WTC11 (cell line): ENCODE measurements around the gene UBAP2L. TPM values are rescaled to one million over a fixed set of nuclear protein-coding genes. Genes with fewer than 3 reads are reported as not detected.
A peak's percentile ranks its signal among the peaks of the same experiment; 100 is the strongest.

ENCODE experiments used
- ATAC-seq: fragments of 200-7000 bp; cut with Tn5 transposase; 2 replicates; pipeline ENCODE4 v1.10.0; 2021; ENCODE audit warnings: mild to moderate bottlenecking, moderate library complexity
- CTCF ChIA-PET: fragments of 300-600 bp; sonication (Branson Sonifier 250); formaldehyde crosslinking; loops from one replicate; lab custom pipeline; 2021; ENCODE audit warnings: antibody characterized with exemption; lab: Charles Lee
- POLR2A ChIA-PET: fragments of 350-600 bp; sonication (Branson Sonifier 250); formaldehyde crosslinking; loops from one replicate; lab custom pipeline; 2021; ENCODE audit warnings: antibody characterized with exemption; lab: Charles Lee
- DNase-seq: peaks from one replicate; pipeline ENCODE4 v3.0.0; 2021; ENCODE audit warnings: low spot score
- H3K27ac Mint-ChIP-seq: 2 replicates; pipeline ENCODE4 v1.8.0; 2021; ENCODE audit warnings: mixed read lengths
- H3K27me3 Mint-ChIP-seq: 2 replicates; pipeline ENCODE4 v1.8.0; 2021; ENCODE audit warnings: low read depth, mild to moderate bottlenecking, moderate library complexity, mixed read lengths
- H3K36me3 Mint-ChIP-seq: 2 replicates; pipeline ENCODE4 v1.8.0; 2021; ENCODE audit warnings: mixed read lengths
- H3K4me1 Mint-ChIP-seq: 2 replicates; pipeline ENCODE4 v1.8.0; 2022; ENCODE audit warnings: mixed read lengths
- H3K4me3 Mint-ChIP-seq: 2 replicates; pipeline ENCODE4 v1.8.0; 2021; ENCODE audit warnings: mild to moderate bottlenecking, moderate library complexity, mixed read lengths
- H3K9me3 Mint-ChIP-seq: 2 replicates; pipeline ENCODE4 v1.8.0; 2021; ENCODE audit warnings: mixed read lengths
- ATF2 ChIP-seq: sonication (generic); formaldehyde crosslinking; IDR thresholded peaks from 2 replicates; pipeline ENCODE4 v1.8.1; 2022; ENCODE audit warnings: low read depth, missing genetic modification reagents, borderline replicate concordance
- ATF6 ChIP-seq: sonication (generic); formaldehyde crosslinking; IDR thresholded peaks from 2 replicates; pipeline ENCODE4 v1.8.1; 2023; ENCODE audit warnings: mild to moderate bottlenecking, missing genetic modification reagents
- CREB1 ChIP-seq: sonication (generic); formaldehyde crosslinking; IDR thresholded peaks from 2 replicates; pipeline ENCODE4 v1.8.0; 2023; ENCODE audit warnings: mild to moderate bottlenecking, missing genetic modification reagents
- CTCF ChIP-seq: fragments of 200-600 bp; IDR thresholded peaks from 2 replicates; pipeline ENCODE4 v1.8.0; 2022; ENCODE audit warnings: antibody characterized with exemption
- EMX1 ChIP-seq: fragments of 250-450 bp; sonication (Bioruptor Pico); IDR thresholded peaks from 2 replicates; pipeline ENCODE4 v1.8.0; 2021; ENCODE audit warnings: mild to moderate bottlenecking
- ESRRA ChIP-seq: sonication (generic); formaldehyde crosslinking; IDR thresholded peaks from 2 replicates; pipeline ENCODE4 v1.8.1; 2022; ENCODE audit warnings: mild to moderate bottlenecking, missing genetic modification reagents, borderline replicate concordance
- GABPB1 ChIP-seq: sonication (generic); formaldehyde crosslinking; IDR thresholded peaks from 2 replicates; pipeline ENCODE4 v1.8.1; 2023; ENCODE audit warnings: mild to moderate bottlenecking, missing genetic modification reagents
- HMGA2 ChIP-seq: fragments of 250-450 bp; sonication (Bioruptor Pico); IDR thresholded peaks from 2 replicates; pipeline ENCODE4 v1.4.0; 2021; ENCODE audit warnings: mild to moderate bottlenecking, moderate library complexity
- MYBL2 ChIP-seq: sonication (generic); formaldehyde crosslinking; IDR thresholded peaks from 2 replicates; pipeline ENCODE4 v1.8.1; 2023; ENCODE audit warnings: mild to moderate bottlenecking, moderate library complexity, missing genetic modification reagents
- NFATC4 ChIP-seq: fragments of 250-450 bp; sonication (Bioruptor Pico); IDR thresholded peaks from 2 replicates; pipeline ENCODE4 v1.9.0; 2021; ENCODE audit warnings: mild to moderate bottlenecking
- NFE2L1 ChIP-seq: sonication (generic); formaldehyde crosslinking; IDR thresholded peaks from 2 replicates; pipeline ENCODE4 v1.8.1; 2023; ENCODE audit warnings: missing genetic modification reagents
- NFYB ChIP-seq: sonication (generic); formaldehyde crosslinking; conservative IDR thresholded peaks from 2 replicates; pipeline ENCODE4 v1.8.0; 2022; ENCODE audit warnings: low read depth, missing genetic modification reagents
- PRDM15 ChIP-seq: sonication (generic); formaldehyde crosslinking; IDR thresholded peaks from 2 replicates; pipeline ENCODE4 v1.8.0; 2022; ENCODE audit warnings: missing genetic modification reagents
- PRRX2 ChIP-seq: fragments of 250-450 bp; sonication (Bioruptor Pico); IDR thresholded peaks from 2 replicates; pipeline ENCODE4 v1.8.0; 2021; ENCODE audit warnings: mild to moderate bottlenecking
- ZNF263 ChIP-seq: sonication (generic); formaldehyde crosslinking; IDR thresholded peaks from 2 replicates; pipeline ENCODE4 v1.8.1; 2022; ENCODE audit warnings: low read depth, mild to moderate bottlenecking, moderate library complexity, missing genetic modification reagents
- ZNF317 ChIP-seq: sonication (generic); formaldehyde crosslinking; IDR thresholded peaks from 2 replicates; pipeline ENCODE4 v1.8.1; 2023; ENCODE audit warnings: low read depth, mild to moderate bottlenecking, moderate library complexity, missing genetic modification reagents, borderline replicate concordance
- ZNF416 ChIP-seq: fragments of 250-450 bp; sonication (Bioruptor Pico); IDR thresholded peaks from 2 replicates; pipeline ENCODE4 v1.9.0; 2021; ENCODE audit warnings: mild to moderate bottlenecking, inconsistent platforms
- ZNF512 ChIP-seq: sonication (generic); formaldehyde crosslinking; IDR thresholded peaks from 2 replicates; pipeline ENCODE4 v1.8.1; 2022; ENCODE audit warnings: missing genetic modification reagents, borderline replicate concordance
- total RNA-seq: library from RNA; stranded (reverse); gene quantifications from 3 replicates; pipeline ENCODE4 v1.2.3, GENCODE V29; 2021

Gene UBAP2L
- total RNA-seq, 1 experiment from 2014 or later, result 205 TPM

GRCh38 chr1:154183046-154183915 is 37.5 kb upstream of the UBAP2L start (continued):
- 0 out of 2 replicates have a peak, but pooled peaks have one; percentile 46 for TF ChIP-seq ZNF416 (CRISPR knock-in tag)
- TF ChIP-seq PRRX2, result no peak
- TF ChIP-seq EMX1, result no peak
- peak; percentile 87 for TF ChIP-seq GABPB1 (CRISPR knock-in tag)
- TF ChIP-seq PRDM15 (CRISPR knock-in tag), result peak; percentile 98
- peak; percentile 59 for TF ChIP-seq NFYB (CRISPR knock-in tag)
- TF ChIP-seq ESRRA (CRISPR knock-in tag), result 0 out of 2 replicates have a peak, but pooled peaks have one; percentile 26
- TF ChIP-seq ATF2 (CRISPR knock-in tag), result no peak
- TF ChIP-seq ZNF512 (CRISPR knock-in tag), result no peak
- TF ChIP-seq ATF6 (CRISPR knock-in tag), result no peak
- peak; percentile 80 for TF ChIP-seq CREB1 (CRISPR knock-in tag)
- no peak for TF ChIP-seq ZNF263 (CRISPR knock-in tag)
- TF ChIP-seq HMGA2 (CRISPR knock-in tag), result no peak
- TF ChIP-seq MYBL2 (CRISPR knock-in tag), result peak; percentile 90
- TF ChIP-seq ZNF317 (CRISPR knock-in tag), result no peak
- TF ChIP-seq NFATC4, result no peak

- Mint-ChIP-seq H3K4me3 (peak overlapping the region; percentile 56), H3K9me3 (no peaks in the 10 kb centered on the region), H3K4me1 (peaks cover 37% of the 10 kb centered on the region), H3K27ac (peak overlapping the region; percentile 96), H3K27me3 (no peaks in the 10 kb centered on the region), H3K36me3 (peaks cover 4% of the 10 kb centered on the region)
- no peak; the same call in 1 of the 2 replicates for ATAC-seq
- POLR2A ChIA-PET, result no interaction called here
- DNase-seq, result peak; percentile 76
- CTCF ChIA-PET, result no interaction called here
- TF ChIP-seq CTCF, result peak; percentile 32; the same call in 1 of the 2 replicates
- TF ChIP-seq NFE2L1, result no peak
Measured at GRCh38 chr1:154186177-154186576, 34.6 kb upstream of the UBAP2L start.
